ENCODE data around the gene ZP2. TPM values are rescaled to one million over a fixed set of nuclear protein-coding genes. Genes with fewer than 3 reads are reported as not detected.

Gene ZP2
- total and polyA plus RNA-seq, 3 donors from 2014 or later = 0.18 to 0.31 TPM; not detected in 1

GRCh38 chr16:21244518-21245215 lies 33.3 kb upstream of the ZP2 start:
- 37 to 43% methylated on average over 7 of the region's 7 CpGs for WGBS, 2 donors
- Histone ChIP-seq H3K4me3 (no peak overlapping the region), H3K27me3 (no peaks in the 10 kb centered on the region), H3K27ac (no peak overlapping the region), H3K4me1 (peaks cover 17% of the 10 kb centered on the region), H3K9me3 (no peaks in the 10 kb centered on the region), H3K36me3 (ENCODE audit: low read depth, missing control alignments) (no peaks in the 10 kb centered on the region)
- DNase-seq = no peak
- intact Hi-C loops (cut with DNase I; ENCODE audit: low total_unique reads) = no loop called here
- no peak for TF ChIP-seq CTCF (IDR thresholded peaks at IDR 0.05)
- TF ChIP-seq POLR2A (IDR thresholded peaks at IDR 0.05) = no peak

GRCh38 chr16:21242756-21243155 lies 31.4 kb upstream of the ZP2 start:
- H3K4me1 ChIP-seq = peaks cover 17% of the 10 kb centered on the region
- H3K36me3 ChIP-seq (ENCODE audit: low read depth, missing control alignments) = no peaks in the 10 kb centered on the region
- H3K27me3 ChIP-seq = no peaks in the 10 kb centered on the region
- no peak for TF ChIP-seq CTCF (IDR thresholded peaks at IDR 0.05)
- no peak for TF ChIP-seq POLR2A (IDR thresholded peaks at IDR 0.05)
- no peak overlapping the region for H3K27ac ChIP-seq
- intact Hi-C loops (cut with DNase I; ENCODE audit: low total_unique reads) = no loop called here
- 10 to 21% methylated on average over 2 of the region's 2 CpGs for WGBS, 2 donors
- no peaks in the 10 kb centered on the region for H3K9me3 ChIP-seq
- no peak overlapping the region for H3K4me3 ChIP-seq
- no peak for DNase-seq

- WGBS, 2 donors = 63 to 76% methylated on average over 4 of the region's 4 CpGs
- DNase-seq = no peak
- H3K4me3 ChIP-seq = no peak overlapping the region
- H3K4me1 ChIP-seq = peaks cover 5% of the 10 kb centered on the region
- no peaks in the 10 kb centered on the region for H3K36me3 ChIP-seq (ENCODE audit: low read depth, missing control alignments)
- no peak overlapping the region for H3K27ac ChIP-seq
- no peaks in the 10 kb centered on the region for H3K9me3 ChIP-seq
- intact Hi-C loops (cut with DNase I; ENCODE audit: low total_unique reads) = no loop called here
- TF ChIP-seq POLR2A (IDR thresholded peaks at IDR 0.05) (no peak), CTCF (IDR thresholded peaks at IDR 0.05) (no peak)
- H3K27me3 ChIP-seq = no peaks in the 10 kb centered on the region
Observed at GRCh38 chr16:21239646-21240045, 28.3 kb upstream of the ZP2 start.

- no peaks in the 10 kb centered on the region for H3K36me3 ChIP-seq (ENCODE audit: low read depth, missing control alignments)
- no peak overlapping the region for H3K27ac ChIP-seq
- no peaks in the 10 kb centered on the region for H3K27me3 ChIP-seq
- H3K9me3 ChIP-seq = no peaks in the 10 kb centered on the region
- intact Hi-C loops (cut with DNase I; ENCODE audit: low total_unique reads) = no loop called here
- no peaks in the 10 kb centered on the region for H3K4me1 ChIP-seq
- no peak for TF ChIP-seq CTCF (IDR thresholded peaks at IDR 0.05)
- no peak for TF ChIP-seq POLR2A (IDR thresholded peaks at IDR 0.05)
- DNase-seq = no peak
- 74 to 95% methylated on average over 5 of the region's 5 CpGs for WGBS, 2 donors
- H3K4me3 ChIP-seq = no peak overlapping the region
Observed at GRCh38 chr16:21236831-21237230, 25.5 kb upstream of the ZP2 start.

GRCh38 chr16:21235199-21235585 lies 23.8 kb upstream of the ZP2 start:
- DNase-seq = no peak
- no peak overlapping the region for H3K4me3 ChIP-seq
- TF ChIP-seq CTCF (IDR thresholded peaks at IDR 0.05) (no peak), POLR2A (IDR thresholded peaks at IDR 0.05) (no peak)
- intact Hi-C loops (cut with DNase I; ENCODE audit: low total_unique reads) = no loop called here
- H3K27ac ChIP-seq = no peak overlapping the region
- H3K9me3 ChIP-seq = no peaks in the 10 kb centered on the region
- WGBS, 2 donors = 79 to 86% methylated on average over 3 of the region's 3 CpGs
- H3K27me3 ChIP-seq = no peaks in the 10 kb centered on the region
- H3K4me1 ChIP-seq = no peaks in the 10 kb centered on the region
- no peaks in the 10 kb centered on the region for H3K36me3 ChIP-seq (ENCODE audit: low read depth, missing control alignments)

Measured in testis (tissue), 3 donors.